K562 (cell line): Measurements from ENCODE around the gene TANK. TPM values are rescaled to one million over a fixed set of nuclear protein-coding genes. Genes with fewer than 3 reads are reported as not detected.
A peak's percentile ranks its signal among the peaks of the same experiment; 100 is the strongest.

Experiments used
- AFF1 ChIP-seq, 2 experiments: fragments of 450-650 bp; IDR thresholded peaks; 2 replicates each; pipeline ENCODE4 v1.6.1; 2018; ENCODE audit warnings: mild to moderate bottlenecking in 2 of 2, low read depth in 1 of 2; ENCODE audit not compliant: partially characterized antibody in 2 of 2
- C11orf30 ChIP-seq: fragments of 450-650 bp; IDR thresholded peaks from 2 replicates; pipeline ENCODE4 v1.6.1; 2016; ENCODE audit warnings: low read depth, mild to moderate bottlenecking
- FOSL1 ChIP-seq: fragments of 200-800 bp; sonication (Bioruptor generic); conservative IDR thresholded peaks from 2 replicates; pipeline ENCODE4 v1.6.1; 2016; ENCODE audit warnings: missing genetic modification characterization, missing compliant biosample characterization
- HLTF ChIP-seq: fragments of 450-650 bp; IDR thresholded peaks from 2 replicates; pipeline ENCODE4 v1.6.1; 2016
- IRF2 ChIP-seq: sonication (generic); formaldehyde crosslinking; IDR thresholded peaks from 2 replicates; pipeline ENCODE4 v1.8.1; 2022; ENCODE audit warnings: mild to moderate bottlenecking, missing genetic modification reagents
- JUND ChIP-seq, 2 experiments: IDR thresholded peaks; 2 replicates in 1 of 2; 3 replicates in 1 of 2; pipeline ENCODE4 v1.6.1; 2011; ENCODE audit warnings: borderline replicate concordance in 2 of 2, low read depth in 2 of 2, low read length in 2 of 2, improper control_type of control experiment in 1 of 2, missing biosample characterization in 1 of 2, missing genetic modification characterization in 1 of 2, missing genetic modification reagents in 1 of 2
- MEIS2 ChIP-seq: fragments of 450-650 bp; IDR thresholded peaks from 2 replicates; pipeline ENCODE4 v1.6.1; 2014; ENCODE audit warnings: mild to moderate bottlenecking; ENCODE audit not compliant: partially characterized antibody
- MNT ChIP-seq, 2 experiments: fragments of 450-650 bp; conservative IDR thresholded peaks; 2 replicates each; pipeline ENCODE4 v1.6.1; 2017; ENCODE audit warnings: mild to moderate bottlenecking in 2 of 2, moderate library complexity in 2 of 2
- MYNN ChIP-seq, 2 experiments: sonication (generic); formaldehyde crosslinking in 1 of 2; IDR thresholded peaks; 2 replicates each; pipeline versions ENCODE4 v1.5.0 to v1.6.1; 2016 to 2020; ENCODE audit warnings: antibody characterized with exemption in 1 of 2, missing genetic modification reagents in 1 of 2
- NFE2 ChIP-seq: IDR thresholded peaks from 2 replicates; pipeline ENCODE4 v1.6.1; 2014; ENCODE audit warnings: antibody characterized with exemption, low read depth
- PBX2 ChIP-seq, 2 experiments: IDR thresholded peaks in 1 of 2; conservative IDR thresholded peaks in 1 of 2; 2 replicates each; pipeline ENCODE4 v1.6.1; 2016; ENCODE audit warnings: low read depth in 2 of 2, mild to moderate bottlenecking in 1 of 2, missing compliant biosample characterization in 1 of 2, missing genetic modification characterization in 1 of 2, moderate library complexity in 1 of 2
- PML ChIP-seq: IDR thresholded peaks from 2 replicates; pipeline ENCODE4 v1.6.1; 2012; ENCODE audit warnings: low read length, inconsistent platforms
- SMARCA4 ChIP-seq: fragments of 450-650 bp; IDR thresholded peaks from 2 replicates; pipeline ENCODE4 v1.6.1; 2016
- SP1 ChIP-seq: sonication (generic); formaldehyde crosslinking; IDR thresholded peaks from 2 replicates; pipeline ENCODE4 v1.8.1; 2022; ENCODE audit warnings: mild to moderate bottlenecking, missing genetic modification reagents
- TEAD4 ChIP-seq, 2 experiments: sonication (generic) in 1 of 2; formaldehyde crosslinking in 1 of 2; IDR thresholded peaks; 2 replicates each; pipeline versions ENCODE4 v1.6.1 to v1.8.0; 2012 to 2022; ENCODE audit warnings: borderline replicate concordance in 1 of 2, inconsistent platforms in 1 of 2, low read length in 1 of 2, mild to moderate bottlenecking in 1 of 2, missing genetic modification reagents in 1 of 2
- THAP7 ChIP-seq: fragments of 250-450 bp; sonication (Bioruptor Pico); IDR thresholded peaks from 2 replicates; pipeline ENCODE4 v1.5.0; 2021
- ZNF431 ChIP-seq: sonication (generic); formaldehyde crosslinking; IDR thresholded peaks from 2 replicates; pipeline ENCODE4 v1.8.0; 2022; ENCODE audit warnings: mild to moderate bottlenecking, missing genetic modification reagents
- ZSCAN32 ChIP-seq: fragments of 450-650 bp; formaldehyde crosslinking; IDR thresholded peaks from 2 replicates; pipeline ENCODE4 v1.4.0; 2020; ENCODE audit warnings: mild to moderate bottlenecking, moderate library complexity
- polyA plus RNA-seq, 8 experiments: library from polyadenylated mRNA; depleted of rRNA in 4 of 8; stranded (reverse) in 5 of 8; unstranded in 3 of 8; fragments of >200 nt; fragmentation: Nextera tagmentation in 2 of 8; fragmentation: Illumina TruSeq in 1 of 8; extraction: Ambion mirVana in 2 of 8; extraction: Trizol in 1 of 8; gene quantifications; 2 replicates each; pipeline versions ENCODE4 v1.2.1 to v1.2.3, GENCODE V29; 2011 to 2014; ENCODE audit warnings: inconsistent platforms in 1 of 8, missing spikeins in 1 of 8
- total RNA-seq, 7 experiments: library from RNA; depleted of rRNA in 6 of 7; stranded (reverse); fragments of >200 nt in 6 of 7; fragmentation: Illumina TruSeq in 2 of 7; extraction: Trizol in 2 of 7; gene quantifications; 2 replicates each; pipeline versions ENCODE4 v1.2.1 to v1.2.3, GENCODE V29; 2011 to 2021; ENCODE audit warnings: low replicate concordance in 1 of 7

The TANK gene
- total and polyA plus RNA-seq, 9 of the 15 experiments (the other 6 are each of a cell fraction or from before 2014, with no cell fraction given): 43.0 to 91.5 (median 54.4) TPM

GRCh38 chr2:161122772-161123530, 37.3 kb upstream of the TANK start (continued):
- TF ChIP-seq MYNN (IDR thresholded peaks at IDR 0.05) (no peak), MYNN (CRISPR knock-in tag; IDR thresholded peaks at IDR 0.05) (no peak), NFE2 (peak; percentile 96), THAP7 (no peak), JUND (IDR thresholded peaks at IDR 0.05; ENCODE audit: borderline replicate concordance, low read depth, low read length) (peak; percentile 84), JUND (tag; IDR thresholded peaks at IDR 0.05; ENCODE audit: borderline replicate concordance, low read depth, low read length) (peak; percentile 87), ZNF431 (CRISPR knock-in tag) (no peak), PML (no peak), AFF1 (IDR thresholded peaks at IDR 0.05; ENCODE audit: low read depth in 1 of 2, partially characterized antibody in 2 of 2) (no peak), ZSCAN32 (CRISPR knock-in tag) (no peak), FOSL1 (tag) (peak; percentile 91), MNT (conservative IDR thresholded peaks at IDR 0.05) (no peak), SMARCA4 (peak; percentile 68), TEAD4 (IDR thresholded peaks at IDR 0.05; ENCODE audit: low read length) (peak; percentile 59), TEAD4 (CRISPR knock-in tag; IDR thresholded peaks at IDR 0.05; ENCODE audit: borderline replicate concordance) (no peak), C11orf30 (peak; percentile 93), IRF2 (CRISPR knock-in tag) (no peak), PBX2 (CRISPR knock-in tag; IDR thresholded peaks at IDR 0.05; ENCODE audit: low read depth) (no peak), PBX2 (tag; conservative IDR thresholded peaks at IDR 0.05; ENCODE audit: low read depth) (peak; percentile 72), SP1 (CRISPR knock-in tag) (no peak), HLTF (no peak), MEIS2 (peak; percentile 59)
